HepG2 (cell line): ENCODE measurements around the gene CDIP1. TPM values are rescaled to one million over a fixed set of nuclear protein-coding genes. Genes with fewer than 3 reads are reported as not detected.

Source experiments
- BHLHE40 ChIP-seq: IDR thresholded peaks from 2 replicates; pipeline ENCODE4 v1.6.1; 2011; ENCODE audit warnings: low read length, improper control_type of control experiment
- BRCA1 ChIP-seq: sonication (generic); formaldehyde crosslinking; IDR thresholded peaks from 2 replicates; pipeline ENCODE4 v1.4.0; 2020; ENCODE audit warnings: missing genetic modification reagents
- MATR3 ChIP-seq: sonication (generic); formaldehyde crosslinking; IDR thresholded peaks from 2 replicates; pipeline ENCODE4 v1.4.0; 2020; ENCODE audit warnings: missing genetic modification reagents
- PHF21A ChIP-seq: sonication (generic); formaldehyde crosslinking; IDR thresholded peaks from 2 replicates; pipeline ENCODE4 v1.5.0; 2020; ENCODE audit warnings: mild to moderate bottlenecking, missing genetic modification reagents
- POLR2AphosphoS5 ChIP-seq: IDR thresholded peaks from 2 replicates; pipeline ENCODE4 v1.6.1; 2012; ENCODE audit warnings: low read depth, low read length
- SIN3B ChIP-seq: fragments of 150-350 bp; IDR thresholded peaks from 2 replicates; pipeline ENCODE4 v1.6.1; 2014; ENCODE audit warnings: low read length
- SRY ChIP-seq: sonication (generic); formaldehyde crosslinking; IDR thresholded peaks from 2 replicates; pipeline ENCODE4 v1.8.0; 2022; ENCODE audit warnings: mild to moderate bottlenecking, missing genetic modification reagents
- ZC3H4 ChIP-seq: sonication (generic); formaldehyde crosslinking; IDR thresholded peaks from 2 replicates; pipeline ENCODE4 v1.4.0; 2020; ENCODE audit warnings: missing genetic modification reagents, borderline replicate concordance
- ZNF136 ChIP-seq: sonication (generic); formaldehyde crosslinking; IDR thresholded peaks from 2 replicates; pipeline ENCODE4 v1.8.1; 2022; ENCODE audit warnings: low read depth, mild to moderate bottlenecking, moderate library complexity, missing genetic modification reagents
- ZNF317 ChIP-seq: sonication (generic); formaldehyde crosslinking; IDR thresholded peaks from 2 replicates; pipeline ENCODE4 v1.5.0; 2020; ENCODE audit warnings: mild to moderate bottlenecking, missing genetic modification reagents
- ZNF33B ChIP-seq: sonication (generic); formaldehyde crosslinking; IDR thresholded peaks from 2 replicates; pipeline ENCODE4 v1.5.1; 2020; ENCODE audit warnings: mild to moderate bottlenecking, missing genetic modification reagents
- ZNF615 ChIP-seq: sonication (generic); formaldehyde crosslinking; IDR thresholded peaks from 2 replicates; pipeline ENCODE4 v1.5.0; 2020; ENCODE audit warnings: mild to moderate bottlenecking, missing genetic modification reagents, borderline replicate concordance
- ZNF703 ChIP-seq: sonication (generic); formaldehyde crosslinking; IDR thresholded peaks from 2 replicates; pipeline ENCODE4 v1.5.1; 2020; ENCODE audit warnings: missing genetic modification reagents, mild to moderate bottlenecking, moderate library complexity, borderline replicate concordance
- ZNF768 ChIP-seq: sonication (generic); formaldehyde crosslinking; IDR thresholded peaks from 2 replicates; pipeline ENCODE4 v1.4.0; 2020; ENCODE audit warnings: missing genetic modification reagents
- polyA plus RNA-seq, 8 experiments: library from polyadenylated mRNA; depleted of rRNA in 3 of 8; stranded (reverse) in 7 of 8; unstranded in 1 of 8; fragments of >200 nt; fragmentation: Illumina TruSeq in 4 of 8; extraction: Trizol in 4 of 8; gene quantifications; 2 replicates each; pipeline versions ENCODE4 v1.2.1 to v1.2.3, GENCODE V29; 2011 to 2016; ENCODE audit warnings: low read depth in 4 of 8, missing spikeins in 1 of 8, mixed read lengths in 1 of 8; ENCODE audit not compliant: insufficient read depth in 1 of 8
- total RNA-seq, 5 experiments: library from RNA; depleted of rRNA; stranded (reverse); fragments of >200 nt; fragmentation: Illumina TruSeq; extraction: Trizol; gene quantifications; 2 replicates each; pipeline ENCODE4 v1.2.3, GENCODE V29; 2016; ENCODE audit warnings: low read depth in 1 of 5
- TF ChIP-seq, protein P1 (sequence below): sonication (generic); formaldehyde crosslinking; IDR thresholded peaks from 2 replicates; pipeline ENCODE4 v1.5.1; 2020; ENCODE audit warnings: missing genetic modification reagents, mild to moderate bottlenecking, borderline replicate concordance
- TF ChIP-seq, protein P2 (sequence below): sonication (generic); formaldehyde crosslinking; IDR thresholded peaks from 2 replicates; pipeline ENCODE4 v1.4.0; 2020; ENCODE audit warnings: mild to moderate bottlenecking, missing genetic modification reagents
- TF ChIP-seq, protein P3 (sequence below): sonication (generic); formaldehyde crosslinking; IDR thresholded peaks from 2 replicates; pipeline ENCODE4 v1.9.0; 2021; ENCODE audit warnings: missing genetic modification reagents, mild to moderate bottlenecking, borderline replicate concordance
- TF ChIP-seq, protein P4 (sequence below): sonication (generic); formaldehyde crosslinking; IDR thresholded peaks from 2 replicates; pipeline ENCODE4 v1.8.1; 2023; ENCODE audit warnings: missing genetic modification reagents, mild to moderate bottlenecking, borderline replicate concordance
- TF ChIP-seq, protein P5 (sequence below): sonication (generic); formaldehyde crosslinking; IDR thresholded peaks from 2 replicates; pipeline ENCODE4 v1.4.0; 2020; ENCODE audit warnings: missing genetic modification reagents
- TF ChIP-seq, protein P6 (sequence below): sonication (generic); formaldehyde crosslinking; IDR thresholded peaks from 2 replicates; pipeline ENCODE4 v1.5.0; 2020; ENCODE audit warnings: missing genetic modification reagents
- TF ChIP-seq, protein P7 (sequence below): sonication (generic); formaldehyde crosslinking; conservative IDR thresholded peaks from 2 replicates; pipeline ENCODE4 v1.8.0; 2022; ENCODE audit warnings: low read depth, missing genetic modification reagents

The CDIP1 gene
- total and polyA plus RNA-seq, 2 of the 13 experiments (the other 11 are each of a cell fraction or from before 2014, with no cell fraction given) = 31.2 to 56.7 TPM

DNA sequence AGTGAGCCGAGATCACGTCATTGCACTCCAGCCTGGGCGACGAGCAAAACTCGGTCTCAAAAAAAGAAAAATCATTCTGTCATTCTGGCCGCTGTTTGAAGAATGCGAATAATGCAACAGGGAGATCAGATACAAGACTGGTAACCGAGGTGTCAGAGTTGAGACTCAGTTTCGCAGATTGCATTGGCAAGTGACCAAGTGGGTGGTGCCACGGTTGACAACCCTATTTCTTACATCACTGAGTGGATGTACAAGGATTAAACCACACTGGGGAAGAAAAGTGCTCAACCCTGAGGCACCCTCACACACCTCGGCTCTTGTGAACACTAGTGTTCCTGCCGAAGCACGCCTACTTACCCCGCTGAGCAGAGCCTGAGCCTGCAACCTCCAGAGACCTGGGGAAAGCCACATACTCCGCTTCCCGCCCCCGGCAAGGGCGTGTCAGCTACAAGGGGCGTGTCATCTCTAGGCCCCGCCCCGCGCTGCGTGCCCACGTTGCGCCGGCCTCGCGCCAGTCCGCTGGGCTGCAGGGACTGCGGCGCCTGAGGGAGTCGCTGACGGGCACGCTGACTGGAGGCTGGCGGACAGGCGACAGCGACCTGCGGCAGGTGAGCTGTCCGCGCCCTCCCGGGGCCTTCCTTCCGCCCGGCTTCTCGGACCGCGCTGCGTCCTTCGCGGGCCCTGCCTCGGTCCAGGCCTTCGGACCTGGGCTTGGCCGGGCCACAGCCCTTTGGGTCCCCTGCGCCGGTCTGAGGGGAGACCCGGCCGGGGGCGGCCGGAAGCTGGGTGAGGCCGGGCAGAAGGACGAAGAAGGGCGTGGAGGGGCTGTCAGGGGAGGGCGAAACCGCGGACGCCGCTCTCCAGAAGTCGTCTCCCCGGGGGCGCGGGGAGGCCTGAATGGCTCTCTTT is 62.4 kb downstream of the CDIP1 start, which contains the start of gene HMOX2 (continued):
- TF ChIP-seq ZNF317 (CRISPR knock-in tag) = no peak
- TF ChIP-seq, protein P1, sequence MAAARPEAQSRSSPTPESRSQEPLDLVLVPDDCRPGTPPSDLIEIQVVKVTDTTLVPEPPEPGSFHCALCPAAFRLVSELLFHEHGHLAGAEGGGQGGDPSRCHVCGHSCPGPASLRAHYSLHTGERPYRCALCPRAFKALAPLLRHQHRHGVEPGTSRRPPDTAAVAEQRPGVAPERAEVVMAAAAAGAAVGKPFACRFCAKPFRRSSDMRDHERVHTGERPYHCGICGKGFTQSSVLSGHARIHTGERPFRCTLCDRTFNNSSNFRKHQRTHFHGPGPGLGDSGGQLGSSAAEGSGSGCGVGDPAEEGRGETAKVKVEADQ (CRISPR knock-in tag) = 0 out of 2 replicates have a peak, but pooled peaks have one; percentile 28
- TF ChIP-seq BHLHE40 = peak; percentile 75
- no peak for TF ChIP-seq ZC3H4 (CRISPR knock-in tag)
- TF ChIP-seq ZNF615 = no peak
- no peak; the same call in 1 of the 2 replicates for TF ChIP-seq BRCA1 (CRISPR knock-in tag)
- TF ChIP-seq, protein P2, sequence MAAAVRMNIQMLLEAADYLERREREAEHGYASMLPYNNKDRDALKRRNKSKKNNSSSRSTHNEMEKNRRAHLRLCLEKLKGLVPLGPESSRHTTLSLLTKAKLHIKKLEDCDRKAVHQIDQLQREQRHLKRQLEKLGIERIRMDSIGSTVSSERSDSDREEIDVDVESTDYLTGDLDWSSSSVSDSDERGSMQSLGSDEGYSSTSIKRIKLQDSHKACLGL (CRISPR knock-in tag) = peak; percentile 62; the same call in 1 of the 2 replicates
- TF ChIP-seq PHF21A = peak; percentile 64
- peak; percentile 98 for TF ChIP-seq SRY (CRISPR knock-in tag)
- no peak for TF ChIP-seq MATR3
- TF ChIP-seq ZNF33B (CRISPR knock-in tag) = 0 out of 2 replicates have a peak, but pooled peaks have one; percentile 82
- TF ChIP-seq, protein P3, sequence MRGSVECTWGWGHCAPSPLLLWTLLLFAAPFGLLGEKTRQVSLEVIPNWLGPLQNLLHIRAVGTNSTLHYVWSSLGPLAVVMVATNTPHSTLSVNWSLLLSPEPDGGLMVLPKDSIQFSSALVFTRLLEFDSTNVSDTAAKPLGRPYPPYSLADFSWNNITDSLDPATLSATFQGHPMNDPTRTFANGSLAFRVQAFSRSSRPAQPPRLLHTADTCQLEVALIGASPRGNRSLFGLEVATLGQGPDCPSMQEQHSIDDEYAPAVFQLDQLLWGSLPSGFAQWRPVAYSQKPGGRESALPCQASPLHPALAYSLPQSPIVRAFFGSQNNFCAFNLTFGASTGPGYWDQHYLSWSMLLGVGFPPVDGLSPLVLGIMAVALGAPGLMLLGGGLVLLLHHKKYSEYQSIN = 0 out of 2 replicates have a peak, but pooled peaks have one; percentile 39
- TF ChIP-seq, protein P4, sequence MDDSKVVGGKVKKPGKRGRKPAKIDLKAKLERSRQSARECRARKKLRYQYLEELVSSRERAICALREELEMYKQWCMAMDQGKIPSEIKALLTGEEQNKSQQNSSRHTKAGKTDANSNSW = 0 out of 2 replicates have a peak, but pooled peaks have one; percentile 70
- TF ChIP-seq POLR2AphosphoS5 = peak; percentile 93
- TF ChIP-seq, protein P5, sequence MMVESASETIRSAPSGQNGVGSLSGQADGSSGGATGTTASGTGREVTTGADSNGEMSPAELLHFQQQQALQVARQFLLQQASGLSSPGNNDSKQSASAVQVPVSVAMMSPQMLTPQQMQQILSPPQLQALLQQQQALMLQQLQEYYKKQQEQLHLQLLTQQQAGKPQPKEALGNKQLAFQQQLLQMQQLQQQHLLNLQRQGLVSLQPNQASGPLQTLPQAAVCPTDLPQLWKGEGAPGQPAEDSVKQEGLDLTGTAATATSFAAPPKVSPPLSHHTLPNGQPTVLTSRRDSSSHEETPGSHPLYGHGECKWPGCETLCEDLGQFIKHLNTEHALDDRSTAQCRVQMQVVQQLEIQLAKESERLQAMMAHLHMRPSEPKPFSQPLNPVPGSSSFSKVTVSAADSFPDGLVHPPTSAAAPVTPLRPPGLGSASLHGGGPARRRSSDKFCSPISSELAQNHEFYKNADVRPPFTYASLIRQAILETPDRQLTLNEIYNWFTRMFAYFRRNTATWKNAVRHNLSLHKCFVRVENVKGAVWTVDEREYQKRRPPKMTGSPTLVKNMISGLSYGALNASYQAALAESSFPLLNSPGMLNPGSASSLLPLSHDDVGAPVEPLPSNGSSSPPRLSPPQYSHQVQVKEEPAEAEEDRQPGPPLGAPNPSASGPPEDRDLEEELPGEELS = 0 out of 2 replicates have a peak, but pooled peaks have one; percentile 27
- peak; percentile 63; the same call in 1 of the 2 replicates for TF ChIP-seq ZNF768
- TF ChIP-seq, protein P6, sequence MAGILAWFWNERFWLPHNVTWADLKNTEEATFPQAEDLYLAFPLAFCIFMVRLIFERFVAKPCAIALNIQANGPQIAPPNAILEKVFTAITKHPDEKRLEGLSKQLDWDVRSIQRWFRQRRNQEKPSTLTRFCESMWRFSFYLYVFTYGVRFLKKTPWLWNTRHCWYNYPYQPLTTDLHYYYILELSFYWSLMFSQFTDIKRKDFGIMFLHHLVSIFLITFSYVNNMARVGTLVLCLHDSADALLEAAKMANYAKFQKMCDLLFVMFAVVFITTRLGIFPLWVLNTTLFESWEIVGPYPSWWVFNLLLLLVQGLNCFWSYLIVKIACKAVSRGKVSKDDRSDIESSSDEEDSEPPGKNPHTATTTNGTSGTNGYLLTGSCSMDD (CRISPR knock-in tag) = no peak
- TF ChIP-seq, protein P7, sequence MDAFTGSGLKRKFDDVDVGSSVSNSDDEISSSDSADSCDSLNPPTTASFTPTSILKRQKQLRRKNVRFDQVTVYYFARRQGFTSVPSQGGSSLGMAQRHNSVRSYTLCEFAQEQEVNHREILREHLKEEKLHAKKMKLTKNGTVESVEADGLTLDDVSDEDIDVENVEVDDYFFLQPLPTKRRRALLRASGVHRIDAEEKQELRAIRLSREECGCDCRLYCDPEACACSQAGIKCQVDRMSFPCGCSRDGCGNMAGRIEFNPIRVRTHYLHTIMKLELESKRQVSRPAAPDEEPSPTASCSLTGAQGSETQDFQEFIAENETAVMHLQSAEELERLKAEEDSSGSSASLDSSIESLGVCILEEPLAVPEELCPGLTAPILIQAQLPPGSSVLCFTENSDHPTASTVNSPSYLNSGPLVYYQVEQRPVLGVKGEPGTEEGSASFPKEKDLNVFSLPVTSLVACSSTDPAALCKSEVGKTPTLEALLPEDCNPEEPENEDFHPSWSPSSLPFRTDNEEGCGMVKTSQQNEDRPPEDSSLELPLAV (CRISPR knock-in tag) = no peak
- TF ChIP-seq ZNF136 = peak; percentile 85; the same call in 1 of the 2 replicates
- no peak for TF ChIP-seq ZNF703 (CRISPR knock-in tag)
- TF ChIP-seq SIN3B = no peak
